T follicular helper cell (primary cell): ENCODE results near the gene ACTR10.

ENCODE experiments used
- DNase-seq: peaks from one replicate; pipeline ENCODE4 v3.0.0-alpha.2; 2020; ENCODE audit warnings: low read depth

ACTR10 gene

DNA sequence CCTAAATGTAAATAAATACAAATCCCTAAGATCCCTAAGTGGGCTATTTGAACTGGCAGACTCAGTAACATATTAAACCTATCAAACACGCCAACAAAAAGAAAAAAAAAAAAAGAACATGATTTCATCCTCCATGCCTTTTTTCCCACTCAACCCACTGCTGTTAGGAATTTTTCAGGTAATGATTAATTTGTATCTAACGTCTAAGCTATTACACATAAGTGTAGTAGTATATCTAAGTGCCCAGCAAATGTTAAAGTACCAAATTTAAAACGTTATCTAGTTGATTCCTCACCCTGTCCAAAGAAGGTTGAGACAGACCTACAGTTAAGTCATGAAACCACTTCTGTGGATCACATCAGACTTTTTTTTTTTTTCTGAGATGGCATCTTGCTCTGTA, 82.0 kb downstream of the ACTR10 start:
- DNase-seq: no peak

DNA sequence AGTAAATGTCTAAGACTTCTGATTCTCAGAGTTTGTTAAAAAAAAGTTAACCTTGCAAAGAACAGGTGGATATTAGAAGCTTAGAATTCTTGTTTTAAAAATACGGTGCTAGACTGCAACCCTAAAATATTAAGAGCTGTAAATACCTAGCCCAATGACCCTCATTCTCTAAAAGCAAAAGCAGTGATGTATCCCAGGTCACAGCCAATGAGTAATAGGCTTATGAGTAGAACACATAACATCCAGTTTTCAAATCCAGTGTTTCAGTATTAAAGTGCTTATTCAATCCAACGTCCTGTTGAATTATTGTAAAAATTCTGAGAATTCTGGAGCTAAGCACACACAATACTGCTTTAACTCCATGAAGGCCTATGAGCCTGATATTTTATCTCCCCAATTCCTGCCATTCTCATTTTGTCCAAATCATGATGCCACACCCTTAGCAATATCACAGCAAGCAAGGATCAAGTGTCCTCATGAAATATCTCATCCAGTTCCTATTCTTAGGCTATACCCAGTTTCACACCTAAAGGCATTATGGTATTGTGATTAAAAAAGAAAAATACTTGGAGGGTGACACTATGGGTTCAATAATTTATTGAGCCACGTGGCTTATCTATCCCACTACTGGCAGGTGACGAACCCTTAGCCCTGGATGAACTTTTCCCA, 83.1 kb downstream of the ACTR10 start:
- no peak for DNase-seq

DNA sequence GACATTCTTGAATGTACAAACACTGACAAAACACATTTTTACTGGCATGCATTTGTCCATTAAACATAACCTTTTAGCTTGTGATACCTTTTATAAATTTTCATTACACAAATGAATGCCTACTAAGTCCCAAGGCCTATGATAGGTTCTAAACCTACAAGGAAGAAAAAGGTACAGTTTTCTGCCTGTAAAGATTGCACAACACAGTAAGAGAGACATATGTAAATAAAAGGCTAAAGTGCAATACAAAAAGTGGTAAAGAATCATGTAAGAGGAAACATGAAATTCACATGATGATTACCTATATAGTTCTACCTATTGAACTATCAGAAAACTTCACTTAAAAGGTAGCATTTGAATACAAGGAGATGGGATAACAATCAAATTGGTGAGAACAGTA, 83.8 kb downstream of the ACTR10 start:
- no peak for DNase-seq

DNA sequence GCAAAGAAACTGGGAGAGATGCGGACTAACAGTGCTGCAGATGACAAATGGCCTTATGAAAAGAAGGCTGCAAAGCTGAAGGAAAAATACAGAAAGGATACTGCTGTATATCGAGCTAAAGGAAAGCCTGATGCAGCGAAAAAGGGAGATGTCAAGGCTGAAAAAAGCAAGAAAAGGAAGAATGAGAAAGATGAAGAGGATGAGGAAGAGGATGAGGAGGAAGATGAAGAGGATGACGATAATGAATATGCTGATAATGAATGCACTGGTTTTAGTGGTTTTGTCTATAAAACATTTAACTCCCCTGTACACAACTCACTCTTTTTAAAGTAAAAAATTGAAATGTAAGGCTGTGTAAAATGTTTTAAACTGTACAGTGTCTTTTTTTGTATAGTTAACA, 85.2 kb downstream of the ACTR10 start:
- DNase-seq: no peak
